ENCODE results near the gene SH2D7. TPM values are rescaled to one million over a fixed set of nuclear protein-coding genes. Genes with fewer than 3 reads are reported as not detected.

SH2D7 gene
- total RNA-seq, 1 donor from 2014 or later, result not detected

- H3K27me3 Mint-ChIP-seq, result no peaks in the 10 kb centered on the region
- no peak for TF ChIP-seq CTCF (conservative IDR thresholded peaks at IDR 0.05)
- no peak overlapping the region for H3K27ac Mint-ChIP-seq
- no peak overlapping the region for H3K4me3 Mint-ChIP-seq
- peaks cover 3% of the 10 kb centered on the region for H3K4me1 Mint-ChIP-seq (ENCODE audit: unreplicated experiment)
- H3K36me3 Mint-ChIP-seq, result no peaks in the 10 kb centered on the region
- DNase-seq (ENCODE audit: extremely low spot score, unreplicated experiment), result no peak
- no peaks in the 10 kb centered on the region for H3K9me3 Mint-ChIP-seq
These were observed 8.5 kb upstream of the SH2D7 start for GRCh38 chr15:78083687-78084448.

GRCh38 chr15:78084449-78084750, 8.0 kb upstream of the SH2D7 start:
- H3K36me3 Mint-ChIP-seq, result no peaks in the 10 kb centered on the region
- peaks cover 4% of the 10 kb centered on the region for H3K4me1 Mint-ChIP-seq (ENCODE audit: unreplicated experiment)
- DNase-seq (ENCODE audit: extremely low spot score, unreplicated experiment), result no peak
- H3K4me3 Mint-ChIP-seq, result no peak overlapping the region
- TF ChIP-seq CTCF (conservative IDR thresholded peaks at IDR 0.05), result no peak
- no peaks in the 10 kb centered on the region for H3K9me3 Mint-ChIP-seq
- no peaks in the 10 kb centered on the region for H3K27me3 Mint-ChIP-seq
- no peak overlapping the region for H3K27ac Mint-ChIP-seq

GRCh38 chr15:78085928-78086327, 6.4 kb upstream of the SH2D7 start:
- Mint-ChIP-seq H3K27ac (no peak overlapping the region), H3K4me1 (ENCODE audit: unreplicated experiment) (peaks cover 4% of the 10 kb centered on the region), H3K36me3 (no peaks in the 10 kb centered on the region), H3K9me3 (no peaks in the 10 kb centered on the region), H3K4me3 (no peak overlapping the region), H3K27me3 (no peaks in the 10 kb centered on the region)
- DNase-seq (ENCODE audit: extremely low spot score, unreplicated experiment), result no peak
- TF ChIP-seq CTCF (conservative IDR thresholded peaks at IDR 0.05), result no peak

GRCh38 chr15:78087951-78088772, 4.2 kb upstream of the SH2D7 start:
- no peak overlapping the region for H3K4me3 Mint-ChIP-seq
- no peaks in the 10 kb centered on the region for H3K9me3 Mint-ChIP-seq
- no peak overlapping the region for H3K27ac Mint-ChIP-seq
- peaks cover 4% of the 10 kb centered on the region for H3K4me1 Mint-ChIP-seq (ENCODE audit: unreplicated experiment)
- no peak for TF ChIP-seq CTCF (conservative IDR thresholded peaks at IDR 0.05)
- no peak for DNase-seq (ENCODE audit: extremely low spot score, unreplicated experiment)
- no peaks in the 10 kb centered on the region for H3K27me3 Mint-ChIP-seq
- no peaks in the 10 kb centered on the region for H3K36me3 Mint-ChIP-seq

GRCh38 chr15:78088773-78089080, 3.6 kb upstream of the SH2D7 start:
- no peak for TF ChIP-seq CTCF (conservative IDR thresholded peaks at IDR 0.05)
- peaks cover 4% of the 10 kb centered on the region for H3K4me1 Mint-ChIP-seq (ENCODE audit: unreplicated experiment)
- H3K27ac Mint-ChIP-seq, result no peak overlapping the region
- H3K36me3 Mint-ChIP-seq, result no peaks in the 10 kb centered on the region
- H3K4me3 Mint-ChIP-seq, result no peak overlapping the region
- no peaks in the 10 kb centered on the region for H3K9me3 Mint-ChIP-seq
- H3K27me3 Mint-ChIP-seq, result no peaks in the 10 kb centered on the region
- no peak for DNase-seq (ENCODE audit: extremely low spot score, unreplicated experiment)
